Stimulated activated naive CD8-positive, alpha-beta T cell treated with anti-CD3 and anti-CD28 coated beads, Interleukin-15, Interleukin-2, amounts not matched to agents 100 U/mL and 50 U/mL, for 24 hours (primary cell): ENCODE measurements around the gene ARHGEF37.
"Not testable (repeated sequence)": the region's sequence is repeated elsewhere in the genome, so short reads cannot be mapped to it uniquely, and the experiment has no call there.

Experiments used
- ATAC-seq: fragments of 150-1000 bp; cut with Tn5 transposase; one replicate; pipeline ENCODE4 v1.10.0; 2021
- DNase-seq: peaks from one replicate; pipeline ENCODE4 v3.0.0; 2021

The ARHGEF37 gene, protein sequence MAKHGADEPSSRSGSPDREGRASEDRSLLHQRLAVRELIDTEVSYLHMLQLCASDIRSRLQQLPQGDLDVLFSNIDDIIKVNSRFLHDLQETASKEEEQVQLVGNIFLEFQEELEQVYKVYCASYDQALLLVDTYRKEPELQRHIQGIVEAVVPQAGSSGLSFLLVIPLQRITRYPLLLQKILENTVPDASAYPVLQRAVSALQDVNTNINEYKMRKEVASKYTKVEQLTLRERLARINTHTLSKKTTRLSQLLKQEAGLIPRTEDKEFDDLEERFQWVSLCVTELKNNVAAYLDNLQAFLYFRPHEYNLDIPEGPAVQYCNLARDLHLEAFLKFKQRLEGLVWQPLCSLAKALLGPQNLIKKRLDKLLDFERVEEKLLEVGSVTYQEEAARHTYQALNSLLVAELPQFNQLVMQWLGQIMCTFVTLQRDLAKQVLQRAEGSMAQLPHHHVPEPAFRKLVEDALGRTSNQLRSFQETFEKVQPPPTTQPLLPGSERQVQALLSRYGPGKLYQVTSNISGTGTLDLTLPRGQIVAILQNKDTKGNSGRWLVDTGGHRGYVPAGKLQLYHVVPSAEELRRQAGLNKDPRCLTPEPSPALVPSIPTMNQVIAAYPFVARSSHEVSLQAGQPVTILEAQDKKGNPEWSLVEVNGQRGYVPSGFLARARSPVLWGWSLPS

DNA sequence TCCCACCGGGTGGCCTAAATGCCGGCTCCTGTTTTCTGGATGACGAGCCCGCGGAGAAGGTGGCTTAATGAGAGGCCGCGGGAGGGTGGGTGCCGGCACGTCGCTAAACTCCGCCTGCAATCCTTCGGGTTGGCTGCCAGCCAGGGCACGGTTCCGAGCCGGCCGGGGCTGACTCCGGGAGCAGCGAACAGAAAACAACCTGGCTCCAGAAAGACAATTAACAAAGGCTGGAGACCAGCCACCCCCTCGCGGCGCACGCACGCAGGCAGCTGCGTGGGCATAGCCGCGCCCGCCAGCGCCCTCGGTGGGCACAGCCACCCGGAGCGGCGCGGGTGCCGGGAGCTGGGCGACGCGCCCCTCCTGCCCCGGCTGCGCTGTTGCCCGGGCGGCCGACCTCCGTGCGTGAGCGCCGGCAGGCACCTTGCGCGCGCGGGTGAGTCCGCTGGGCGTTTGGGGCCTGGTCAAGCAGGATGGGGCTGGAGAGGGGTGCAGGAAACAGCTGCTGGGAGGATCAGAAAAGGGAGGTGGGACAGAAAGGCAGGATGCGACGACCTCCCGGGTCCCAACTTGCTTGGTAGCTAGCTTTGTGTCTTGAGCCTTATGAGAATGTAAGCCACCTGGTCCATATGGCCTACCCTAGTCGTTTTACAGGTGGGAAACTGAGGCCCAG is at the start of gene ARHGEF37:
Gene ARHGEF37 (plus strand): TSS at position 307 of the 670 bp plus-strand sequence. CDS start 16,272 bp downstream, outside the sequence.
- ATAC-seq (peak; percentile 76), DNase-seq (peak; percentile 66)

DNA sequence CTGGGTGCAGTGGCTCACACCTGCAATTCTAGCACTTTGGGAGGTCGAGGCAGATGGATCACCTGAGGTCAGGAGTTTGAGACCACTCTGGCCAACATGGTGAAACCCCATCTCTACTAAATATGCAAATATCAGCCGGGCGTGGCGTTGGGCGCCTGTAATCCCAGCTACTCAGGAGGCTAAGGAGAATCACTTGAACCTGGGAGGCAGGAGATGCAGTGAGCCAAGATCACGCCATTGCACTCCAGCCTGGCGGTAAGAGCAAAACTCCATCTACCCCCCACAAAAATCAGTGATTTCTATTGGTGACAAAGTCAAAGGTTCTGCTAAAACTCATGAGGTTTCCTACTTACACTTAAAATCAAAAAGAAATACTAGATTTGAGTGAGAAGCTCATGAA is 48.9 kb upstream of the ARHGEF37 start:
- ATAC-seq, result no peak

DNA sequence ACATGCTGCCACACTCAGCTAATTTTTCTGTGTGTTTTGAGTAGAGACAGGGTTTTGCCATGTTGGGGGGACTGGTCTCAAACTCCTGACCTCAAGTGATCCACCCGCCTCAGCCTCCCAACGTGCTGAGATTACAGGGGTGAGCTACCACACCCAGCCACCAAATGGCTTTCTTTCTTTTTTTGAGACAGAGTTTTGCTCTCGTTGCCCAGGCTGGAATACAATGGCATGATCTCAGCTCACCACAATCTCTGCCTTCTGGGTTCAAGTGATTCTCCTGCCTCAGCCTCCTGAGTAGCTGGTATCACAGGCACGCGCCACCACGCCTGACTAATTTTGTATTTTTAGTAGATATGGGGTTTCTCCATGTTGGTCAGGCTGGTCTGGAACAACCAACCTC is 45.5 kb upstream of the ARHGEF37 start:
- not testable (repeated sequence) for DNase-seq, ATAC-seq

More for the DNA sequence above, 48.9 kb upstream of the ARHGEF37 start:
- DNase-seq, result no peak

DNA sequence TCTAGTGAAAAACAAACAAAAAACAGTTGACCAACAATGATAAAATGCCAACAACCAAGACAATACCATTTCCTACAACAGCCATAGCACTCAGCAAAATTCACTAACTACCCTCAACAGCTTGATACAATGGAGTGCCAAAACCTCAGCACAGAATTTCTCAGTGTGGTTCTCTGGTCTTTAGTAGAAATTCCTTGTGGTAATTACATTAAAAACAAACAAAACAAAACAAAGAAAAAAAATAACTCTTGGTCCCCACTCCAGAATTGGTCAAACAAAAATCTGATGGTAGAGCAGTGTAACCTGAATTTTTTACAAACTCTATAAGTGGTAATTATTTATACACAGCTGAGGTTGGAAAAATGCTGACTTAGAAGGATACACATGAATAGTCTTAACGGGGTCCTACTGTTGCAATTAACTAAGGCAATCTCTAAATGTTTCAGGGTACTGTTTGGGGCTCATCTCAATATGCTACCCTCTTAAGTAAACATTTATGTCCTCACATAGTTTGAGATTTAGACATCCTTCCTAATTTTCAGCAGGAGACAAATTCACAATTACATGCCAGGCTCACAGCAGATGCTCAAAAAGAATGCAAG is 43.8 kb upstream of the ARHGEF37 start:
- no peak for ATAC-seq

DNA sequence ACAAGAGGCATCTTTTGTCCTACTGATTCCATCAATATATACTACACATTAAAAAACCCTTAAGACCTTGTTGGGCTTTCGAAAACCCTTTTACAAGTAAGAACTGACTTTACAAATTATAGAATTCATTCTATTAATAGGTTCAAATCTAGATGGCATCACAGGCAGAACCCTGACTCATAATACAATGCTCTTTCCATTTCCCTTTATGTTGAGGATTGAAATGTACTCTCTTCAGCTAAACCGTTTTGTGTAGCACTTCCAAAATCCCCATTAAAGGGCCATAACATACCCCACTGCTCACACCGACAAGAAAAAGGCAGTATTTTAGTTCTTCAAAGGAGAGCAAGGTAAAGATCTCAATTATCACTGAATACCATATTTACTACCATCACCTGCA is 41.2 kb upstream of the ARHGEF37 start:
- ATAC-seq (no peak), DNase-seq (no peak)

More for the DNA sequence above, 43.8 kb upstream of the ARHGEF37 start:
- DNase-seq, result no peak

DNA sequence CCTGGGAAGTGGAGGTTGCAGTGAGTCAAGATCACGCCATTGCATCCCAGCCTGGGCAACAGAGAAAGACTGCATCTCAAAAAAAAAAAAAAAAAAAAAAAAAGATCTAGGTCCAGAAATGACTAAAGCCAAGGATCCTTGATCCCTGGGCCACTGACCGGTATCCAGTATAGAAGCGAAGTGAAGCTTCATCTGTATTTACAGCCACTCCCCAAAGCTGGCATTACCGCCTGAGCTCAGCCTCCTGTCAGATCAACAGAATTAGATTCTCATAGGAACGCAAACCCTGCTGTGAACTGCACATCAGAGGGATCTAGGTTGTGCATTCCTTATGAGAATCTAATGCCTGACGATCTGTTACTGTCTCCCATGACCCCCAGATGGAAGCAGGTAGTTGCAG is 39.4 kb upstream of the ARHGEF37 start:
- DNase-seq, result no peak
- no peak for ATAC-seq

DNA sequence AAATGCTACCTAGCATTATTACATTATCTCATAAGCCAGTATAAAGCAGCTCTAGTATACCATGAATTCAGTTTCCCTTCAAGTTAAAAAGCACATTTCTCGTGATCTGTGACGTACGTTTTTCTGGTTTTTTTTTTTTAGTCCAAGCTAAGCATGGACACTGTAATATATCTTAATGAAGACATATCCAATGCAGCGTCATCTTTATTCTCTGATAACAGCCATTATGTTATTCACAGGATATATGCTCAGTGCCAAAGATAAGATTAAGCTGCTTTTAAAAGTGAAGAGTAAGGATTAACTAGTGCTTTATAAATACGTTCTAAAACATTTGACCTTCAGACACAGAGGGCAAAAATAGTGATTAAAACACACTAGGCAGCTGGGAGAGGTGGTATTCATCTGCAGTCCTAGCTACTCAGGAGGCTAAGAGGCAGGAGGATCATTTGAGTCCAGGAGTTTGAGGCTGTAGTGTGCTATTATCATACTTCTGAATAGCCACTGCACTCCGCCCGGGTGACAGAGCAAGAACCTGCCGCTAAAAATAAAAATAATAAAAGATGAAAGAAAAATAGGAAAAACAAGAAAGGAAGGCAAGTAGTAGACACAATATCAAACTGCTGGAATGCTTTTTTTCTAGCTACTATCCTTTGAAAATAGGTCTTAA is 37.8 kb upstream of the ARHGEF37 start:
- ATAC-seq, result no peak
- no peak for DNase-seq

DNA sequence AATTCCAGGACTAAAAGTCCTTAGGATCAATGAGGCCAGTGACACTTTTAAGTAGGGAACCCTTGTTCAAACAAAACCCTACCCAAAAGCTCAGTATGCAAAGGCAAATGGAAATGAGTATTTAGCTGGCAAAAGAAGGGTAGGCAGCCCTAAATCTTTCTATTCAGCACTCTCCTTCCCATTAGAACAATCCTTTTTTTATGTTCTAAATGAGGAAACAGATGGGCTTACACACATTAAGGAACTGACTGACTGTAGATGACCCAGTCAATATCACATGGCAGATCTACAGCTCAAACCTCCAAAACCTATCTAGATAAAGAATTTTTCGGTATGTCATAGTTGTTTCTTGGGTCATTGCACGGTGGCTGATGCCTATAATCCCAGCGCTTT is 37.3 kb upstream of the ARHGEF37 start:
- ATAC-seq, result no peak
- no peak for DNase-seq

DNA sequence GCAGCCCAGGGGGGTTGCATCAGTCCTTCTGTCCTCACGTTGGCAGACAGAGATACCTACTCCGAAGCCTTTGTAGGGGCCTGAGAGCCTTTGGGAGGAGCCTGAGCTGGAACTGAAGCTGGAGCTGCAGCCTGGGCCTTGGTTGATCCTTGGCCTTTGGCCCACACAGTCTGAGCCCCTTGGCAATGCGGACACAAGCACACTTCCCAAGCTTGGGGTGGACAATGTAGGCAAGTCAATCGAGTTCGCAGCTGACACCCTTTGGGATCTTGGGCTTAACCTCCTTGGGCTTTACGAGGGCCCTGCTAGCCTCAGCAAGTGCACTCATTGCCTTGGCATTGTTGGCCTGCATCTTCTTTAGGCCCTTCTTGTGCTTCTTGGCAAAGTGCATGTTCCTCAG is 36.0 kb upstream of the ARHGEF37 start:
- ATAC-seq, result no peak
- DNase-seq, result no peak

DNA sequence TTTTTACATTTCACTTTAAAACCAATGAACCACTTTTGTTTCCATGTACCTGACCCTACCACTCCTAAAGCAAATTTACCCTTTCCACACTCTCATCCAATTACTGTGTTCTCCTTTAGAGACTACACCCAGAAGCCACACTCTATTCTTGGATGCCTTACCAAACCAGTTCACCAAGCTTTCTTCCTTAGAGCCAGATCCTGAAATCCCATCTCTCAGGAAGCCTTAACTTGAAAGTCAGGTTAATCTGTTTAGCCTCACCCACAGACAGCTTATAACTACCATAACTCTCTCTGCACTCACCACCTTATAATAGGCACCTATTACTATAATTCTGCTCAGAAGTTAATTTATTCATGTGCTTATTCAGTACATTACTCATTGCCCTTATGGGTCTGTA is 34.3 kb upstream of the ARHGEF37 start:
- DNase-seq, result no peak
- no peak for ATAC-seq

DNA sequence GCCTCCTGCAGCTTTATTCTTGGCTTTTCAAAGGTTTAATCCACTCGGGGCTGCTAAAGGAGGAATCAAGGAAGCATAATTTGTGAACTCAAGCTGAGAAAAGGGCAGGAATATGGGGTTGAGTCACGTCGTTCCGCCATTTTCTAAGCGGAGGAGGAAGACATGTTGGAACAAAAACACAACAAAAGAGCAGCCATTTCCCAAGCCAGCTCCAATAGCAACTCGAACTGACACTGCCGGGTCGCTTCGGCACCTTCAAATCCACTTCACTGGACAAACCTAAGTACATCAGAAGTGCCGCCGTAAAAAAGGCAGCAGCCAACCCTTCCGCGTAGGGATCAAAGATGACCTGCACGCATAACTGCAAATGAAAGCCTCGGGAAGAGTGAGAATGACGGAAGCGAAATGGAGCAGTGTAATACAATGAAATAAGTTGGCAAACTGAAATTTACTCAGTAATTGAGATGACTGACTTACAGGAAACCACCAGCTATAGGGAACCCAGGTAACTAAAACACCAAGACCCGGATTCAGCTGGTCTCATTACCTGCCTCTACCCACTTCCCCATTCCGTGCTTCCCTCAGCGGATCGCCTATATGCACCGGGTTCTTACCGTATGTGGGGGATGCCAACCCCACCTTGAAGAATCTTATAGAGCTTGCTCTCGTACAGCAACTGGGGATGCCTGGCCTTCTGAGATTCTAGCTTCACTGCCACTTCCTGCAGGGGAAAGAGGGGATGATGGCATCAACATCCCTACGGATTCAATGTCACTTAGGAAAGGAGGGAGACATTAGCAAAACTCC is 31.6 kb upstream of the ARHGEF37 start:
- ATAC-seq, result no peak
- DNase-seq, result peak; percentile 33

DNA sequence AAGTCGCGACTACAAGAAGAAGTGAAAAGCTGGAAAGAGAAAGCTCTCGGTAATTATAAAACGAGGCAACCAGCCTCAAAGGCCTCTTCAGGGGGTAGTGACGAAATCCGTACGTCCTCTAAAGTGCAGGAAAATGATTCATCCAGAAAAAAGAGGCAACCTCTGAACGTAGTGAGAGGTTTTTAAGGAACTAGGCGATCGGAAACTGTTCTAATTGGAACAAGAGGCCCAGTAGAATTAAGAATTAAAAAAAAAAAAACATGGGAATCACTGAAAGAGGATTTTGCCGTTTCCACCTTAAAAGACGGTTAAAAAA is 31.1 kb upstream of the ARHGEF37 start:
- ATAC-seq (no peak), DNase-seq (peak; percentile 15)

DNA sequence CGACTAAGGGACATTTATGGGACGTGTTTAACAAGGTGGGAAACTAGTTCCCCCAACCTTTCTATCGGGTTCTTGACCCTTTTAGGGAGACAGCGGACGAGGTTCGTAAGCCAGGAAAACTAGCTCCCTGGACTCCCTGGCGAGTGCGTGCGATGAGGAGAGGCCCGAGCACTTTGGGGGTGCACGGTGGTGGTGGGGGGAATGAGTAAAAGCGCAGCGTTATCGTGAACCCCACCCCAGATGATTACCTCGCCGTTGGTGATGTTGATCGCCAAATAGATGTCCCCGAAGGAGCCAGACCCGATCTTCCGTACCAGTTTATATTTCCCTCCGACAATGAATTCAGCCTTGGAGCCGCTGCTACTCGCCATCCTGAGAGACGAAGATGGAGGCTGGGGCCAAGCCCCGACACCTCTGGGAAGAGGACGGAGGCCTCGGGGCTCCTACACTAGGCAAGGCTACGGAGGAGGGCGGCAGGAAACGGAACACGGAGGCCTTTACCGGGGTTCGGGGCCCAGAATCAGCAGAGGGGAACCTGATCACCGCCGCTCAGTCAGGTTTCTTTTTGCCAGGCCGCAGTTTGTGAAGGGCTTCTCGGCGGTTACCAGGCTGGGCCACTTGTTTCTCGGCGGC is 30.6 kb upstream of the ARHGEF37 start:
- ATAC-seq (no peak), DNase-seq (peak; percentile 38)

DNA sequence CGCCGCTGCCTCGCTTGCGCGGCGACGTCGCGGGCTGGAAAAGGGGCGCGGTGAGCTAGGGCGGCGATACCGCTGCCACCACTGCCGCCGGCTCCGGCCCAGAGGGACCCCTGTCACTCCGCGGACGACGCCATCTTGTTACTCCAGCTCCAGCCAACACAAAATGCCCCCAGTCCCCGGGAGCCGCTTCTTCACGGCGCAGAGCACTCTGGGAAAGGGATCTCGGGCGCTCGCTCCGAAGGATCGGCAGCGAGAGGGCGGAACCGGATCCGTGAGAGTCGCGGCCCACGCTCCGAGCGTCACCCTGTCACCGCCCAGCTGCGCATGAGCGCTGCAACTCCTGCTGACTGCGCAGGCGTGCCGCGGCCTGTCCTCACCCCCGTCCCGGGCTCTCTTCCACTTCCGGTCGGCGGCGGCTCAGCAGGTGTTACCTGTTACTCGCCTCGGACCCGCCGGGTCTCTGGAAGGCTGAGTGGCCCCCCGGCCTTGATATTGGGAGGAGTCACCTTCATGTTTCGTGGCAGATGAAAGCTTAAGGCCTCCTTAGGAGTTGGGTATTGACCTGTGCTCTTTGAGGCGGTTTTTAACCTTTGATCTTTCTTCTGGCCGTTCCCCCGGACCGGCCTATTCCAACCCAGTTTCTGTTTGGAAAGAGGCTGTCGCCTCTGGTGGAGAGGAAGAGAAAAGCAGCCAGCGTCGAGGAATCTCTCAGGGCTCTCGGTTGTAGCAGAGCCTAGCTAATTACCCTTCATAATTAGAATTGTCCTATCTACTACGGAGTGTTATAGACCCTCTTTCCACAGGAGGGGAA is 29.9 kb upstream of the ARHGEF37 start, which contains the start of gene CSNK1A1:
Gene CSNK1A1 (minus strand): TSS at position 213 of the 811 bp plus-strand sequence. CDS start 475 bp downstream, outside the sequence.
- DNase-seq (peak; percentile 99), ATAC-seq (peak; percentile 93)

DNA sequence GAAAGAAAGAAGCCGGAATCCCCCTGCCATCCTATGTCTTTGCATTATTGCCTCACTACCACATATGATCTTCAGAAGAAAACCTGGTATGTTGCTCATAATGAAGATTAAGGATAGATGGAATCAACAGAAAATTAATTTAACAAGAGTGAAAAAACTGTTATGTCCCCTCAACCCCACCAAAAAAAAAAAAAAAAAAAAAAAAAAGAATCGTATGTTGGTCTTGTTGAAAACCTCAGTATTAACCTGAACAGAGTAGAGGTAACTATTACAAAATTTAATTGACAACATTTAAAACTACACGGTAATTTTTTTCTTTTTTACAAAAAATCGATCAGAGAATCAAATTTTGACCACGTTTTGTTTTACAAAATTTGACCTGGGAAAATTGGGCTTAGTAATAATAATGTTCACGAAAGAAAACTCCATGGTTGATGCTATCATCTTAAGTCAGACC is 29.2 kb upstream of the ARHGEF37 start:
- DNase-seq, result no peak
- no peak for ATAC-seq

DNA sequence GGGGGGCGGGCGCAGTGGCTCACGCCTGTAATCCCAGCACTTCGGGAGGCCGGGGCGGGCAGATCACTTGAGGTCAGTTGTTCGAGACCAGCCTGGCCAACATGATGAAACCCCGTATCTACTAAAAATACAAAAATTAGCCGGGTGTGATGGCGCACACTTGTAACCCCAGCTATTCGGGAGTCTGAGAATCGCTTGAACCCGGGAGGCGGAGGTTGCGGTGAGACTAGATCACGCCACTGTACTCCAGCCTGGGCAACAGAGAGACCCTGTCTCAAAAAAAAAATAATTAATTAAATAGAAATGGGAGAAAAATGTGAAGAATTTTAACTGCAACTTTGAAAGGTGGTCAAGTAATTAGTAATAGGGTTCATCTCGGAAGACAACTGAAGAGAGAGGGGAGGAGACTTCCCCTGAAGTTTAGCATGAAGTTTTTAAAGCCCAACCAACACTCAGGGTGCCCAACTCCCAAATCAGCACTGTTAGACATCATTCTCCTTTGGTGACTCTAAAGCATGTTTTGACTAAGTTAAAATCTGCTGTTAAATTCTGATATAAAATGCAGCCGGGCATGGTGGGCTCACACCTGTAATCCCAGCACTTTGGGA is 28.6 kb upstream of the ARHGEF37 start:
- no peak for DNase-seq
- ATAC-seq, result no peak

DNA sequence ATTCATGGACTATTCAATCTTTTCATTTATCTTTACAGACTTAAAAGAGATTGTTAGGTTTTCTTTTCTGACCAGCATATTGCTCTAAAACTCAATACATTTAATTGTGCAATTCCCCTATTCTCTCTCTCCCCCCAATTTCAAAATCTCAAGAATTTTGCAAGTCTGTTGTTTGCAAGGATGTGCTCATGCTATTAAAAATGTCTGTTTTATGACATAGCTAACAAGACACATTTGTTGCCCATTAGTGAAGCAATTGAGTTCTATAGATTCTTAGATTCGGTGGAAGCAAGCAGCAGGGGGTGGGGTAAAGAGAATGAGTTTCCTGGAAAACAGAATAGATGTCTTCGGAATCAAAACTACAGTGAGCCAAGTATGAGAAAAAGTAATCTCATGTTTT is 21.6 kb upstream of the ARHGEF37 start:
- DNase-seq (no peak), ATAC-seq (no peak)

DNA sequence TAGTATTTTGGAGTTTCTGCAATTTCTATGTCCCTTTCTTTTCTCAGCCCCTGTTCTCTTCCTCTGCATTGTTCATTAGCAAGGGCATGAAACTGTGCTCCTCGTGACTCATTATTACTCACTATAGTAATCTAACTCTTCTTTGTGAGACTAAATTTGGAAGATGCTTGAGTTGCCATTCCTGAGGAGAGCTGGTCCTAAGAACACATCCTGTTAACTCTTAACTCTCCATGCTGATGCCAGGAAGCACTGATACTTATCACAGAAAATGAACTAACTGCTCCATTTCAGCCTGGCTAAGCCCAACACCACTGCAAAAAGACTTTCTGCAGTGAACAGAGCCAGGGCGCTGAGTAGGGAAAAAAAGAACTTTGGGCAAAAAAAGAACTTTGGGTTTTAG is 19.4 kb upstream of the ARHGEF37 start:
- no peak for DNase-seq
- peak; percentile 90 for ATAC-seq

DNA sequence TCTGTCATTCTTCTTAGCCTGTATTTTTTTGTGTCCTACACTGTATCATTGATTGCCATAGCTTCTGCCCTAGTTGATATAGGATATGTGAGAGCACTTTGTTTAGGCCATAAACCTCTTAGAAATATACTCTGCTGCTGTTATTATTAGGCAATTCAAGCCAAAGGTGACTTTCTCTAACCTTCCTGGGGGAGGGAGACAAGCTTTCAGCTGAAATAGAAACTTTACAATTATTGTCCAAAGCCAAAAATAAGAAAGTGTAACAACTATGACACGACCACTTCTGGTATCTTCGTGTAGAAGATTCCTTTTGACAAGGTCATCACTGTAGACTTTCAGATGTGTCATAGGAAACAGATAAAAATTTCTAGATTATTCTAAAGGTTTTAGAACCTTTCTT is 17.8 kb upstream of the ARHGEF37 start:
- DNase-seq (no peak), ATAC-seq (no peak)
